Activated CD8-positive, alpha-beta memory T cell treated with anti-CD3 and anti-CD28 coated beads for 48 hours (primary cell): ENCODE results near the gene FNDC3B.
"Not testable (repeated sequence)": the region's sequence is repeated elsewhere in the genome, so short reads cannot be mapped to it uniquely, and the experiment has no call there.

Source experiments
- DNase-seq, 3 experiments: peaks; one replicate each; pipeline ENCODE4 v3.0.0-alpha.2; 2020; ENCODE audit warnings: low read depth in 2 of 3, low spot score in 2 of 3

The FNDC3B gene

DNA sequence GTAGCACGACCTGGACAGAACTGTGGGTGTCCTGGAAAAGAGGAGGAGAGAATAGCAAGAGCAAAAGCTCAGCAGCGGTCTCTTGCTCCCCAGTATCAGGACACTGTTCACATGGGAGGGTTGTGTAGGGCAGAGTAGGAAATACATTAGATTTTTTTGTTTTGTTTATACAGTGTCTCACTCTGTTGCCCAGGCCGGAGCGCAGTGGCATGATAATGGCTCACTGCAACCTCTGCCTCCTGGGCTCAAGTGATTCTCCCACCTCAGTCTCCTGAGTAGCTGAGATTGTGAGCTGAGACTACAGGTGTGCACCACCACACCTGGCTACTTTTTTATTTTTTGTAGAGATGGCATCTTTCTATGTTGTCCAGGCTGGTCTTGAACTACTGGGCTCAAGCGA lies 53.3 kb downstream of the FNDC3B start:
- no peak for DNase-seq

DNA sequence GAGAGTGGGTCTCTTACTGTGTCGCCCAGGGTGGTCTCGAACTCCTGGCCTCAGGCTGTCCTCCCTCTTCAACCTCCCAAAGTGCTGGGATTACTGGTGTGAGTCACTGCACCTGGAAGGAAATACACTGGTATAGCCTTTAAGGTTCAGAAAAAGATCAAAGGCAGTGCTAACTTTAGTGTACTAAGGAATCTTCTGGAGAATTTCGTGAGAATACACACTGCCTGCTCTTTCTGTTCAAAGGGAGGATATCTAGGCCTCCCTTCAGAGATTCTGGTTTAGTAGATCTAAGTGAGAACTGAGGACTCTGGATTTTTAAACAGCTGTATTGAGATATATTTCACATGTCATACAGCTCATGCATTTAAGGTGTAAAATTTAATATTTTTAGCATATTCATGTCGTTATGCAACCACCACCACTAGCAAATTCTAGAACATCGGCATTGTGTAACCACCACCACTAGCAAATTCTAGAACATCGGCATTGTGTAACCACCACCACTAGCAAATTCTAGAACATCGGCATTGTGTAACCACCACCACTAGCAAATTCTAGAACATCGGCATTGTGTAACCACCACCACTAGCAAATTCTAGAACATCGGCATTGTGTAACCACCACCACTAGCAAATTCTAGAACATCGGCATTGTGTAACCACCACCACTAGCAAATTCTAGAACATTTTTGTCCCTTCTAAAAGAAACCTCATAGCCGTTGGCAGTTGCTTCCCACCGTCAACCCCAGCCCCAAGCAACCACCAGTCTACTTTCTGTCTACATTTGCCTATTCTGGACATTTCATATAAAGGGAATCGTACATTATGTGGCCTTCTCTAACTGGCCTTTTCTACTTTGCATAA lies 54.4 kb downstream of the FNDC3B start:
- DNase-seq: not testable (repeated sequence)

DNA sequence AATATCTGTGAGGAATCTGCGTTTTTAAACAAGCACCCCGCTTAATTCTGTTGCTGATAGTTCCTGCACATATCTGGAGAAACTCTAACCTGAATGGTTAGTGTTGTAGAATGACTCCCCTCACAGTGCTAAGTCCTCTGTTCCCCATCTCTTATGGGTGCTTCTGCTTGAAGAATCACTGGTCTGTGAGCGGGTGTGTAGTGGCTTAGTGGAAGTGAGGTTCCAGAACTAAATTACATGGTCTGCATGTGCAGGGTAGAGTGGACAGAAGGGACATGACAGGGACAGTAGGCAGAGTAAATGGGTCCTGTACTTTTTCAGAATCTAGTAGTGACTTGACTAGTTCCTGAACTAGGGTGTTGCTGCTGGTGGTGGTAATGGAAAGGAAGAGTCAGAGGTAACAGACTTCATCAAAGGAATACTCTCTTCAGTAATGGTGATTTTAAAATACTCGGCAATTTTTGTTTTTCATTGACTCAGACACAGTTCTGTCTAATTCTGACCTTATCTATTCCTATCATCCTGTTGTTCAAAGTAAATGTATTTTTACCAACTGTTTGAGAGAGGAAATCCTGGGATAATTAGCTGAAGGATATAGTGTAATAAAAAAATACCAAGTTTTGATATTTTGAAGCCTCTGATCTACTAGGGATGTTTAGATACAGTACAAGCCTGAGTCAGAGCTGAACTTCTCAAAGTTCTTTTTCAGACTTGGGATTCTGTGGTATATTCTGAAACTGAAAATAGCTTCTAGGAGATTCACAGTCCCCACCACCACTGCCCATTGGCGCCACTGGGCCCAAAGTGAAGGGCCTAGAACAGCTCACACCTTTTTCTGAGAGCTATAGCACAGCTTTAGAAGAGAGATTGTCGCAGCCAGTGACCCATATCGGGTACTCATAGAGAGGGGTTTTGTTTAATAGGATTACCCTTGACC lies 55.5 kb downstream of the FNDC3B start:
- DNase-seq: no peak

DNA sequence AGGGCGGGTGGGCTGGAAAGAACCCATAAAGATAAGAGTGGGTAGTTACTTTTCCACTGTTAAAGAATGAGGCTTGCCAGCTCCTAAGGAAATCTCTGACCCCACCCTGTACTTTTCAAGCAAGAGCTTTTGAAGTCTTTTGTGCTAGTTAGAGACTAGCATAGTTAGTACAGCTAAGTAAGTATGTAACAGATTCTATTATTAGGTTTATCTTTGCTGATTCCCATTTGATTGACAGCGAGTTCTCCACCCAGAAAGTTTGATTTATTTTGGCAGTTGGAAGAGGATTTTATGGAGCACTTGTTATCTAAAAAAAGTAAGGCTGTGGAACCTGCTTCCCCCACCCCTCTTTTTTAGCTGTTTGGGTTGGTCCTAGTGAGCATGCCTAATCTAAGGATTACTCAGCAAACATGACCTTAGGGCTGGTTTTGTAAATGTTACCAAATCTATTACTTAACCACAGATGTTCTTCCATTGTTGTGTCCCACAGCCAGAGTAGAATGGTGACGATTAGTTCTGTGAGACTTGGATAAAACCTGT lies 57.6 kb downstream of the FNDC3B start:
- no peak for DNase-seq

DNA sequence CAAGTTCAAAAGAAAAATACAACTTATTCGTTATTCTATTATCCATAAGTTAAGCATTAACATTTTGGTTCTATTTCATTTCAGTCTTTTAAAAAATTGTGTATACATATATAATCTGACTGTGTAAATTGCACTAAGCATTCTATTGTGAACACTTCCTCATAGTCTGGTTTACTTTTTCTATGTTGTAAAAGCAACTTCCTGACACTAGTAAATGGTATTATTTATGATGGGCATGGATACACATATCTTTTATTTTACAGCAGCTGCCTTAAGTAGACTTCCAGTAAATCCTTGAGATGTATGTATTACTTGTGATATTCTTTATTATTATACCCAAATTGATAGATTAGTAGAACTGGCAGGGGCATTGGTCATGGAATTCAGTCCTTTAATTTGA lies 58.2 kb downstream of the FNDC3B start:
- DNase-seq: no peak

DNA sequence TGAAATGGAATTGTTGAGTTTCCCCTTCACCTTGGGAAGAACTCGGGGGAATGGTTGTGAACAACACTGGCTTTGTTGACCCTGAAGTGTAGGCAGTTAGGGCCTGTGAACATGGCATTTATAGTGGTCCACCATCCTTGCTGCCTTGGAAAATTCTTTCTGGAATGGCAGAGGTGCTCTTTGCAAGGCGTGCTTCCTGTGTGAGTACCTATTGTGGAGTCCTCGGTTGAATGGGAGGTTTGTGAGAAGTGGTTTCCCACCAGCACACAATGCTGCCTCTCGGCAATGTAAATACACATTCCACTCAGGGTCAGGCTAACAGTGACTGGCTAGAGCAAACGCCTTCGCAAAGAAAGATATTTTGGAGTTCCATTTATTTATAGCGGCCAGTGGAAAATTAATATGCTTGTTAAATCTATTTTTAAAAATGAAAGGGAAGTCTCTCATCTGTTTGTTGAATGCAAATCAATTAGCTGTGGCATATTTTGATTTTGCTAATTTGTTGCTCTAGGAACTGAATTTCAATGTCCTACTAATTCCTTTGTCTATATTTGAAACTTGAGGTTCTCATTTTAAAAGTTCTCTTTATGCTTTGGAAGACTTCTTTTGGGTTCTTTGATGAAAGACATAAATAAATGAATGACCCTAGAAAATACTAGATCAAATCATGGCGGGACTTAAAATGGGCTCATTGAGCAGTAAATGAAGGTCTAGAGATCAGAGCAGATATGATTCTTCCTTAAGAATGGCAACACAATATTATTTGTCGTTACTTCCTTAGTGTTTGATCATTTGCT lies 59.5 kb downstream of the FNDC3B start:
- no peak for DNase-seq

DNA sequence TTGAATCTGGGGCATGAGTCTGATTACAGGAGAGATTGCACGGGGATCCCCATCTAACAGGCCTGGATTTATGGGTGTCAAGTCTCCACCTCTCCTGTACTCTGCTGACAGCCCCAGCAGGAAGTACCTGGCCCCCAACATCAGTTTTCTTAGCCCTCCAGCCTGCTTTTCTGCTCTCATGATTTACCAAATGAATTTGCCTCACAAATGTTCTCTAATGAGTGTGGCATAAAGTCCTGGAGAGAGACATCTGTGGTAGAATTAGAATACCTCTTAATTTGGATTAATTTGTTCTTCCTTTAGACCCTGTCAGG lies 60.1 kb downstream of the FNDC3B start:
- DNase-seq: no peak

DNA sequence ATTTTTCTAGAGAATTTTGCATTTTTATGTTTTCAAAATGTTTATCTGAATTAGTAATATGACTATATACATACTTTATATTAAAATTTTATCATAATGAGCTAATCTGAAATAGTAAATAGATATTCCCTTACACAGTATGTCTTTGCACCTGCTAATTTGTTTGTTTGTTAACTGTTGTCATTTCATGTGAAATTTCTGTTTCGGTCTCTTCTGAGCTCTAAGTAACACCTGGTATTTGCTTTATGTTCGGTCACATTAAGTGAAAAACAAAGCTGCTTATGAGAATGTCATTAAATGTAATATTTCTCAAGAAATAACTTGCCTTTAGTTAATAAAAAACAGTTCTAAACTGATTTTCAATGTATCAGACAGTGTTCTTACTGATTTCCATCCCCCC lies 61.1 kb downstream of the FNDC3B start:
- DNase-seq: no peak

DNA sequence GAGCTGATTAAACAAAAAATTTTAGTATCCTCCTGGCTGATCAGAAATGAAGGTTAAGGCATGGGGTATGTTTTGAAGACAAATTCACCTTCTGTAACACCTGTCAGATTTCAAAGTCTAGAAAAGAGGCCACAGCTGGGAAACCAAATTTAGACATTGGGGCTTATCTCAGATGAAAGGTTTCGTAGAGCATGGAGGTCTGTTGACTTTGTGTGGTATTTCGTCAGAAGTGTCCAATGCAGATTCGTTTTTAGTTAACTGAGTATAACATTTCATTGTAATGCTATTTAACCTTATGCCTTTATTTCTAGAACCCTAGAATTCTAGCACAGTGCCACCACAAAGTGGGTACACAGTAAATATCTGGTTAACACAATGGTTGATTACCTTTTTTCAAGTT lies 61.7 kb downstream of the FNDC3B start:
- DNase-seq: no peak

DNA sequence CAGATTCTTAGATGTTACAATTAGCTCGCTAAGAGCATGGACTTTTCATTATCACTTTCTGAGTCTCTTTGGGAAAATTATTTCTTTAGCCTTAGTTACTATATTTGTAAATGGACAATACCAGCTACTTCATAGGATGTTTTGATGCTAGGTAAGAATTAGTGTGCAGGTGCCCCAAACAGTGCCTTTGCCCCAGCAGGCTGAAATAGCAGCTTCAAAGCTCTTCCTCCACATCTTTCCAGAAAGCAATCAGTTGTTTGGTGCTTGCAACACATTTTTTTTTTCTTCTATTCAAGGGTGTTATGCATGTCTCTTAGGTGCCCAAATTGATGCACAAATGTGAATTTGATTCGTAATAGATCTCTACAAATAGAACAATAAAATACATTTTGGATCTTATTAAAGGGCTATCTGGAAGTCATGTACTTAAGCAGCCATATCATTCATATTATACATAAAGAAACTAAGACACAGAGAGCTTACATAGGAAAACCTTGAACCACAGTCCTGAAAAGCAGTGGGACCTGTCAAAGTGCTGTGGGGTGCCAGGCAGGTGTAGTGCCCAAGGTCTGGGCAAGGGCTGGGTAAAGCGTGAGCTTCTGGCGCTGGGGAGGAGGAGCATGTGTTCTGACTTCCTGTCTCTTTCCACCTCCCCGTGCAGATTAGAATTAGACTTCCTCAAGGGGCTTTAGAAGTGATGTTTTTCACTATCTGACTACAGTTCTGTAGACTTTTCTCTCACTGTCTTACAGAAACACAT lies 62.9 kb downstream of the FNDC3B start:
- no peak for DNase-seq

DNA sequence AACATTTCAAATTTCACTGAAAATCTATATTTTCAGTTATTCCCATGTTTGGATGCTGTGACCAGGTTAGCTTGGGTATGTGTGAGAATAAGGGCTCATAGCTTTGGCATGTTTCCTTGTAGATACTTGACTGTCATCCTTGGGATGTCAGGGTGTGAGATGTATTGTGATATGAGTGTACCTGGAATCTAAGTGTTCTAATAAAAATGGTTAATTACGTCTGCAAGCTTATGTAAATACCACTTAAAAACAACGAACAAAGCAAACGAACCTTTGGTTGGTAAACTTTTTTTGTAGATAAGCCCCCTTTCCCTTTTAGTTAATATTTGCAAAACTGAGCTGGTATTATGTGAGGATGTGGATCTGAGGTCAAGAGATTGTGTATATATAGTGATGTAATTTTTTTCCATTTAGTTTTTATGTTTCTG lies 63.5 kb downstream of the FNDC3B start:
- no peak for DNase-seq

DNA sequence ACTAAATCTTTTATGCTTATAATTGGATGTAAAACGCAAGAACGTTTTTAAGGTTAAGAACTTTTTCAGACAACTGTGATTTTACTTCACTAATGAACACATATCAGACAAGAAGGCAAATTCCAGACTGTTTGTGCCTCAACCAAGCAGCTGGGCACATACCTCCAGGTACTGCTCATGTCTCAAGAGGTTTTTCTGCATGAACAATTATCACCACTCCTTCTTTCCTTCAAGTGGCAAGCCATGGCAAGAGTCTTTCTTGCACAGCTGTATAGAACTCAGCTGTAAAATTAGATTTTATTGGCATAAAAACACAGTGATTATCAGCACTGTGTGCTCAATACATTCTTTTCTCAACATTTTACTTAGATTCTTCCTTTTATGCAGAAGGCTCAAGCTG lies 64.3 kb downstream of the FNDC3B start:
- no peak for DNase-seq

DNA sequence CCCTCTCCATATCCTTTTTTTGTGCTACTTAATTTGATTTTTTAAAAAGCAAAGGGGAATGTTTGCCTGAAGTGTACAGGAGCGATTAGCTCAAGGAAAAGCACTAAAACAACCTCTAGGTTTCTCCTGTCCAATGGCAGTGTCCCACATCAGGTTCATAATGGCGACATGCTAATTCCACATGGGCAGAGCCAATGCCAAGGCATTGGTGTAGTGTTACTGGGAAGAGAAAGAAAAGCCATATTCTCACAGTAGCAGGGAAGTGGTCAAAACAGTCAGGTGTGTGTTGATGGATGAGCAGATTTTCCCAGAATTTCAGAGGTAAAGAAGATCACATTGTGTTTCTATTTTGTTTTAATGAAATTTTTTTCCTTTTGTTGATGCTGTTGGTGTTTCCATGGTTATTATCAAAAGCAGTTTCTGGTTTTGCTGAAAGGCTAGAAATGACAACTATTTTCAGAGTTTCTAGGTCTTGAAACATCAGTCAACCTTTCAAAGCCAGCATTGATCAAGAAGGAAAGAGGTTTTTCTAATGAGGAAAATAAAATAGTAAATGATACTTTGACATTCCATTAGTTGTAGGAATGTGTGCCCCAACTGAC lies 65.2 kb downstream of the FNDC3B start:
- no peak for DNase-seq

DNA sequence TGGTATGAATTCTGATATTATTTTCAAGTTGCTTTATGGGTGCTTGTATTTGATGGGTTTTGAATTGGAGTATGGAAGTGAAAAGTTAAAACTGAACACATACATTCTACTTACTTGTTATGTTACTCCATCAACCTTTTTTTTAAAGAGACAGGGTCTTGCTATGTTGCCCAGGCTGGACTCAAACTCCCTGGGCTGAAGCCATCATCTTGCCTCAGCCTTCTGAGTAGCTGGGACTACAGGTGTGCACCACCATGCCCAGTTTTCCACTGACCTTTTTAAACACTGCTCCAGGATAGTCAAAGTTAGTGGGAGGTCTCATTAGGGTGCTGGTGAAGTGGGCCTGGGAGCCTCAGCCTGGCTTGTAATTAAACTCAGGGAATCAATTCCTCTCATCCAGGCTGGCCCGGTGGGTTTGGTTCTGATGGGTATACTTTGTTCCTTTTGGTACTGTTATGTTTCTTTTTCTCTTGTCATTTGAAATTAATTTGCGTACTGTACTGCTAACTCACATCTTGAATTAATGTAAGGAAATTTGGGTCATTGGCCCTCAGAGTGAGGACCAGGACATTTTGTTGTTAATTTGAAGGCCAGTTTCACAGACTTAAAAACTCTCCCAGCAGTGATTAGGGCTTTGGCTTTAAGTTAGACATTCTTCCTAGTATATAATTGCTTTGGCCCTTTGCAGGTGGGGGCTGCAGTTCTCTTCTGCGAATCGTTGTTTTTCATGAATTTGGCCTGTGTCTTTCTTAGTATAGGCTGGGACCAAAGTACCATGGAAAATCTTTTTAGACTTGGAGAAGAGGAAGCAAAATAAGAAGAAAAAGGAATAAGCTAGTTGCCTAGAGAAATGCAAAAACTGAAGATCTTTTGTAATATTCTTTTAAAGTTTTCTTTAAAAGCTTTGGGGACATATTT lies 66.9 kb downstream of the FNDC3B start:
- no peak for DNase-seq

DNA sequence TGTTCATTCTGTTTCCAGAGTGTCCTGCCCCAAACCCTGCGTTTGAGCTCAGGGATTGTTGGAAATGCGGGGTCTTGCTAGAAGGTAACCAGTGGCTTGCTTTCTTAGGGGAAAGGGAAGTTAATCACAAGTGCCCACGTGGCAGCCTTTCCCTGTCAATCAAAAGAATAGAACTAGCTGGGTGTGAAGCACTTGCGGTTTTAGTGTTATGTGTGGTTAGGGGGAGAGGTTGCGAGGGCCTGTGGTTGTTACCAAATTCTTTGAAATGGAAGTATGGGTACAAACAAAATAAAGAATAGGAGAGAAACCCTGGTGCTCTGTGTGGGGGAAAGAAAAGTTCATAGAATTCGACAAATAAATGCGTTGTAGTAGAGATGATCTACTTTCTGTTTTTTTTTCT lies 67.6 kb downstream of the FNDC3B start:
- DNase-seq: peak in 2 of 3 experiments; percentile 30 to 46

DNA sequence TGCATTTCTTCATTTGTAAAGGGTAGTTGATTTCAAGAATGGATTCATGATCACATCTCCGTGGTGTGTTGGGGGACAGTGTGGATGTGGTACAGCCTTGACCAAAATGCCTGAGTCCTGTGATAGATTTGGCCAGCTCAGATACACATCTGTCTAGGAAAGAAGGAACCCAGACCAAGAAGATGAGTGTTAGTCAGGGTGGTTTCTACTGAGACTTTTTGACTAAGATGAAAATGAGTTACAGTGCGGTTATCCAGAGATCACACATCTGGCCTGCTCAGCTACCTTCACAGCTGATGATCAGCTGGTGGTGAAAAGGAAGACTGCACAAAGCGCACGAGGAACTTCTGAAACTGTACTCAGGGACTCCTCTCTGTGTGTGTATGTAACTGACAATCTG lies 68.0 kb downstream of the FNDC3B start:
- peak in 1 of 3 experiments; percentile 25 for DNase-seq

DNA sequence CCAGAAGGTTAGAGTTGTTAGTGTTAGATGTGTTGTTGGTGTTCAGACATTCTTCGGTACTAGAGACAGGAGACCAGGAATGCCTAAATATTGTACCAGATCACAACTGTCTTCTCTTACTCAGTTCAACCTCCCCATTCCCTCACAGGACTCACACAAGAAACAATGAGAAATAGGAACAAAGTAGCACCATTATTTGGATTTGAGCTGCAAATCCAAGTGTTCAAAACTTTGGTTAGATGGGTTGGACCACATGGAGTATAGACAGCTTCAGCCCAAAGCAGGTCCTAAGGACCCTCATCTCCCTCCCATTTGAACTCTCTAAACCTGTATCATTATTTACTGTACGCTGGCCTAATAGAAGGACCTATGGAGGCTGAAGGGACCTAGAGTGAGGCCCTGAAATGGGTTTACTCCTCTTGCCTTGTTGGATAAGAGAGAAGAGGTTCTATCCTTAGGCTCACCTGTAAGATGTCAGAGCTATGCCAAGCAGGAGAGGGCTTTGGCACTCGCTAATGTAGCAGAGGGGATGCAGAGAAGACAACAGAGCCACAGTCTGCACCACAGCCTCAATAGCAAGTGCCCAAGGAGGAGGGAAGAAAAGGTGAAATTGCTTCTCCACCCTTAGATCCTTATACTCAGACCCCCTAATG lies 70.9 kb downstream of the FNDC3B start:
- DNase-seq: no peak

DNA sequence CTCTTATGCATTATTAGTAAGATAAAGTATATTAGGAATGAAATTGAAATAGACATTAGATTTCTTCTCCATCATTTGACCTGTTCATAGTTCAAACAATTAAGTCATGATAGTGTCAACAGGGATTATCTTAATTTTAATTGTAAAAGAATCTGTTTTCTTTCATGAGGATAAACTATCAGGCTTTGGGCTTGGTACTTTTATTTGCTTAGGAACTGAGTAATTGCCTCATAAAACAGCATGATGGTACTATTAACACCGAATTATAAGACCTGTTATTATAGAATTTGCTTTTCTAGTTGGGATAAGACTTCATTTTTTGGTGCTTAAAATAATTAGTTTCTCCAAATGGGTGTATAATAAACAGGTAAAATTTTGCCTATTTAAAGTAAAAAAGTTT lies 71.8 kb downstream of the FNDC3B start:
- no peak for DNase-seq
